Measurements from ENCODE around the gene FLT3.

GRCh38 chr13:27953676-27954405 is 146.5 kb downstream of the FLT3 start:
- no peak for TF ChIP-seq ZNF766 (CRISPR knock-in tag; IDR thresholded peaks at IDR 0.05; ENCODE audit: borderline replicate concordance)
- no peak for TF ChIP-seq ZNF143 (CRISPR knock-in tag; IDR thresholded peaks at IDR 0.05)
- no peak for TF ChIP-seq CBFB (CRISPR knock-in tag; IDR thresholded peaks at IDR 0.05)
- no peak for TF ChIP-seq NBN (conservative IDR thresholded peaks at IDR 0.05)
- TF ChIP-seq, protein P1, sequence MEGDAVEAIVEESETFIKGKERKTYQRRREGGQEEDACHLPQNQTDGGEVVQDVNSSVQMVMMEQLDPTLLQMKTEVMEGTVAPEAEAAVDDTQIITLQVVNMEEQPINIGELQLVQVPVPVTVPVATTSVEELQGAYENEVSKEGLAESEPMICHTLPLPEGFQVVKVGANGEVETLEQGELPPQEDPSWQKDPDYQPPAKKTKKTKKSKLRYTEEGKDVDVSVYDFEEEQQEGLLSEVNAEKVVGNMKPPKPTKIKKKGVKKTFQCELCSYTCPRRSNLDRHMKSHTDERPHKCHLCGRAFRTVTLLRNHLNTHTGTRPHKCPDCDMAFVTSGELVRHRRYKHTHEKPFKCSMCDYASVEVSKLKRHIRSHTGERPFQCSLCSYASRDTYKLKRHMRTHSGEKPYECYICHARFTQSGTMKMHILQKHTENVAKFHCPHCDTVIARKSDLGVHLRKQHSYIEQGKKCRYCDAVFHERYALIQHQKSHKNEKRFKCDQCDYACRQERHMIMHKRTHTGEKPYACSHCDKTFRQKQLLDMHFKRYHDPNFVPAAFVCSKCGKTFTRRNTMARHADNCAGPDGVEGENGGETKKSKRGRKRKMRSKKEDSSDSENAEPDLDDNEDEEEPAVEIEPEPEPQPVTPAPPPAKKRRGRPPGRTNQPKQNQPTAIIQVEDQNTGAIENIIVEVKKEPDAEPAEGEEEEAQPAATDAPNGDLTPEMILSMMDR (CRISPR knock-in tag; IDR thresholded peaks at IDR 0.05): peak; percentile 74
- no peak for TF ChIP-seq MAFF (IDR thresholded peaks at IDR 0.05; ENCODE audit: low read depth, low read length)
- no peak for TF ChIP-seq SAFB2 (CRISPR knock-in tag; IDR thresholded peaks at IDR 0.05; ENCODE audit: borderline replicate concordance, low read depth)
- TF ChIP-seq ZNF558 (CRISPR knock-in tag; IDR thresholded peaks at IDR 0.05; ENCODE audit: borderline replicate concordance): no peak
- no peak for TF ChIP-seq NR2F1 (CRISPR knock-in tag; IDR thresholded peaks at IDR 0.05)
- TF ChIP-seq GMEB1 (CRISPR knock-in tag; IDR thresholded peaks at IDR 0.05; ENCODE audit: borderline replicate concordance): no peak
- no peak for TF ChIP-seq KAT2B (IDR thresholded peaks at IDR 0.05; ENCODE audit: borderline replicate concordance, low read depth, low read length)
- no peak; the same call in 1 of the 2 replicates for TF ChIP-seq UBTF (CRISPR knock-in tag; IDR thresholded peaks at IDR 0.05)
- TF ChIP-seq FOXJ3 (CRISPR knock-in tag; IDR thresholded peaks at IDR 0.05; ENCODE audit: borderline replicate concordance): no peak
- TF ChIP-seq NFYB (CRISPR knock-in tag; IDR thresholded peaks at IDR 0.05): no peak
